ENCODE results near the gene ATP6V0B. TPM values are rescaled to one million over a fixed set of nuclear protein-coding genes. Genes with fewer than 3 reads are reported as not detected.

ATP6V0B gene
- total and polyA plus RNA-seq, 9 of the 15 experiments (the other 6 are each of a cell fraction or from before 2014, with no cell fraction given): 137 to 328 (median 220) TPM

DNA sequence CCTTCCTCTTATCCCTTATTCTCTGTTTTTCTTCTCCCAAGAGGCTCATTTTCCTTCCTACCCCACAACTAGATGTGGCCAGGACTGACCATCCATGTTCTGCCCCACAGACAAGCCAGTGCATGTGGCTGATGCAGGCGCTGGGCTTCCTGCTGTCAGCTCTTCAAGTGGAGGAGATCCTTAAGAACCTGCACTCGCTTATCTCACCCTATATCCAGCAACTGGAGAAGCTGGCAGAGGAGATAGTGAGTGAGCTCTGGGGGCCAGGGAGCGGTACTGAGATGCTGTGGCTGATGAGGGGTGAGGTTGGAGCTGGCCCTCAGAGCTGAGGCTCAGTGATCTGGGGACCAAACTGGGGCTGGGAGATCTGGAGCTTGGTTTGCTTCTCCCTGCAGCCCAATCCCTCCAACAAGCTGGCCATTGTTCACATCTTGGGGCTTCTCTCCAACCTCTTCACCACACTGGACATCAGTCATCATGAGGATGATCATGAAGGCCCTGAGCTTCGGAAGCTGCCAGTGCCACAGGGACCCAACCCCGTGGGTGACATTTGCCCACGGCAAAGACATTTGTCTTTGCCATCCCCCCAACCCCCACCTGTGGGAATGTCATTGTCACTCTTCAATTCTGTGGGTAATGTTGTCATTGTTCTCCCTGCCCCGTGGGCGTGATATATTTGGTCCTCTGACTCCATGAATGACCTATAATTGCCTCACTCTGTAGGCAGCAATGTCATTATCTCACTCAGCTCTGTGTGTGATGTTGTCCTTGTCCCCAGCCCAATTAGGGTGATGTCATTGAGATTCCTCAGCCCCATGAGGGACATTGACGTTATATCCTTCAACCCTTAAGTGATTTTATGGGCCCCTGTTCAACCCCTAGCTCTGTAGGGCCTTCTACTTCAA, 16.2 kb upstream of the ATP6V0B start (continued):
- TF ChIP-seq HDAC3 (IDR thresholded peaks at IDR 0.05; ENCODE audit: borderline replicate concordance, partially characterized antibody) (no peak), EP300 (IDR thresholded peaks at IDR 0.05; ENCODE audit: low read length) (peak; percentile 31; the same call in 1 of the 2 replicates), ZNF584 (CRISPR knock-in tag; IDR thresholded peaks at IDR 0.05; ENCODE audit: low read depth) (no peak), DPF2 (IDR thresholded peaks at IDR 0.05) (peak; percentile 57), ZKSCAN8 (CRISPR knock-in tag; IDR thresholded peaks at IDR 0.05) (no peak), NEUROD1 (IDR thresholded peaks at IDR 0.05; ENCODE audit: borderline replicate concordance, low read depth, low read length, partially characterized antibody) (peak; percentile 21), POLR2AphosphoS5 (IDR thresholded peaks at IDR 0.05; ENCODE audit: control insufficient read depth, insufficient read depth, low read depth, low read length) (peak; percentile 42; the same call in 1 of the 2 replicates)
- TF ChIP-seq, protein P1, sequence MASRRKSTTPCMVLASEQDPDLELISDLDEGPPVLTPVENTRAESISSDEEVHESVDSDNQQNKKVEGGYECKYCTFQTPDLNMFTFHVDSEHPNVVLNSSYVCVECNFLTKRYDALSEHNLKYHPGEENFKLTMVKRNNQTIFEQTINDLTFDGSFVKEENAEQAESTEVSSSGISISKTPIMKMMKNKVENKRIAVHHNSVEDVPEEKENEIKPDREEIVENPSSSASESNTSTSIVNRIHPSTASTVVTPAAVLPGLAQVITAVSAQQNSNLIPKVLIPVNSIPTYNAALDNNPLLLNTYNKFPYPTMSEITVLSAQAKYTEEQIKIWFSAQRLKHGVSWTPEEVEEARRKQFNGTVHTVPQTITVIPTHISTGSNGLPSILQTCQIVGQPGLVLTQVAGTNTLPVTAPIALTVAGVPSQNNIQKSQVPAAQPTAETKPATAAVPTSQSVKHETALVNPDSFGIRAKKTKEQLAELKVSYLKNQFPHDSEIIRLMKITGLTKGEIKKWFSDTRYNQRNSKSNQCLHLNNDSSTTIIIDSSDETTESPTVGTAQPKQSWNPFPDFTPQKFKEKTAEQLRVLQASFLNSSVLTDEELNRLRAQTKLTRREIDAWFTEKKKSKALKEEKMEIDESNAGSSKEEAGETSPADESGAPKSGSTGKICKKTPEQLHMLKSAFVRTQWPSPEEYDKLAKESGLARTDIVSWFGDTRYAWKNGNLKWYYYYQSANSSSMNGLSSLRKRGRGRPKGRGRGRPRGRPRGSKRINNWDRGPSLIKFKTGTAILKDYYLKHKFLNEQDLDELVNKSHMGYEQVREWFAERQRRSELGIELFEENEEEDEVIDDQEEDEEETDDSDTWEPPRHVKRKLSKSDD (conservative IDR thresholded peaks at IDR 0.05; ENCODE audit: low read length): no peak
- TF ChIP-seq, protein P2, sequence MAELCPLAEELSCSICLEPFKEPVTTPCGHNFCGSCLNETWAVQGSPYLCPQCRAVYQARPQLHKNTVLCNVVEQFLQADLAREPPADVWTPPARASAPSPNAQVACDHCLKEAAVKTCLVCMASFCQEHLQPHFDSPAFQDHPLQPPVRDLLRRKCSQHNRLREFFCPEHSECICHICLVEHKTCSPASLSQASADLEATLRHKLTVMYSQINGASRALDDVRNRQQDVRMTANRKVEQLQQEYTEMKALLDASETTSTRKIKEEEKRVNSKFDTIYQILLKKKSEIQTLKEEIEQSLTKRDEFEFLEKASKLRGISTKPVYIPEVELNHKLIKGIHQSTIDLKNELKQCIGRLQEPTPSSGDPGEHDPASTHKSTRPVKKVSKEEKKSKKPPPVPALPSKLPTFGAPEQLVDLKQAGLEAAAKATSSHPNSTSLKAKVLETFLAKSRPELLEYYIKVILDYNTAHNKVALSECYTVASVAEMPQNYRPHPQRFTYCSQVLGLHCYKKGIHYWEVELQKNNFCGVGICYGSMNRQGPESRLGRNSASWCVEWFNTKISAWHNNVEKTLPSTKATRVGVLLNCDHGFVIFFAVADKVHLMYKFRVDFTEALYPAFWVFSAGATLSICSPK (IDR thresholded peaks at IDR 0.05; ENCODE audit: borderline replicate concordance): no peak

All from K562 (cell line).